GM18498 (cell line): ENCODE measurements around the gene SPAG8.

Source experiments
- ATAC-seq: cut with Tn5 transposase; IDR thresholded peaks from one replicate; pipeline ENCODE4 v1.9.1; 2021; ENCODE audit warnings: mild to moderate bottlenecking, moderate library complexity; ENCODE audit not compliant: unreplicated experiment

The SPAG8 gene

DNA sequence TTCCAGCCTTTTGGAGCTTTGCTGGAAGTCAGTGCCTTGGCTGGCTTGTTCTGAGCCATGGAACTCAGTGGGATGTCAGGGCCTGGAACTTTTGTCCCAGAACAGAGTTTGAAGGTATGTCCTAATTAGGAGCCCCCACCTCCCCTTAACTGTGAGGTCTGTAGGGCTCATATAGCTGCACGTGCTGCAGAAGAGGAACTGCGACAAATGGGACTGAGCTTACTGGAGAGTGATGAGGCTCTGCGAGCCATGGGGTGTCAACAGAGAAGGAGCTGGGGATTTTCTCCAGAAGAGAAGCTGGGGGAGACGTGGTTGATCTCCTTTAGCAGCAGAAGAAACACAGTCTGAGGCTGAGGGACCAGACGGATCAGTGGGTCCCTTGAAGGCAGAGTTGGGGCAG is 27.9 kb upstream of the SPAG8 start:
- no peak for ATAC-seq

DNA sequence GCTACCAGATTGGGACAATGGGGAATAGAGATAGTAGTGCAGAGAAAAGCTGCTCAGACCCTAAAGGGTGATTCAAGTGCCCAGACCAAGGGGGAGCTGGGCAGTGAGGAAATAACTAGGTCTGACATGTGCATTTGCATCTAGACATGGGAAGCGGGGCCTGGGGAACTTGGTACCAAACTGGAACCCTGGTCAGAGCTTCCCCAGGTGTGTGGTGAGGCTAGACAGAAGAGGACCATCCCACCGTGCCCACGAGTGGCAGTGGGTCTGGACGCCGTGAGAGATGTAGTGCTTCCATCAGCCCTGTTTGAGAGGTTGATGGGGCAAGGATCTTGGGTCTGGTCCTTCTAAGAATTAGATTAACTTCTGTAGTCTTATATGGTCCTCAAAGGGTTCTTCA is 24.5 kb upstream of the SPAG8 start:
- no peak for ATAC-seq

DNA sequence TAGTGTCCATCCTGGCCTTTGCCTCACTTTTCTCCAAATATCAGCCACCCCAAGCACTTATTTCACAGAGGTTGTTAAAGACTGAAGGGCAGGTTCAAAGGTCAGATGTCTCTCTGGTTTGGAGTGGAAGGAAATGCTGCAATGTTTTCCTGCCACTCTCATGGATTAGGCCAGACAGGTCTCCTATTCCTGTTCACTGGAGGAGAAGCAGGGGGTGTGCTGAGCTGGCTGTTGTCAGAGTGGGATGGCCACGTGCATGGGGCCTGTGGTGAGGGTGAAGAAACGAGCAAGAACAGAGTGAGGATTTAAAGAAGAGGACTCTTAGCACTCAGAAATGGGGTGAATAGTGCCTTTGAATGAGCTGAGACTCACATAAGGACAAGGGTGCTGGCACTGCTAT is 23.7 kb upstream of the SPAG8 start:
- ATAC-seq = no peak

DNA sequence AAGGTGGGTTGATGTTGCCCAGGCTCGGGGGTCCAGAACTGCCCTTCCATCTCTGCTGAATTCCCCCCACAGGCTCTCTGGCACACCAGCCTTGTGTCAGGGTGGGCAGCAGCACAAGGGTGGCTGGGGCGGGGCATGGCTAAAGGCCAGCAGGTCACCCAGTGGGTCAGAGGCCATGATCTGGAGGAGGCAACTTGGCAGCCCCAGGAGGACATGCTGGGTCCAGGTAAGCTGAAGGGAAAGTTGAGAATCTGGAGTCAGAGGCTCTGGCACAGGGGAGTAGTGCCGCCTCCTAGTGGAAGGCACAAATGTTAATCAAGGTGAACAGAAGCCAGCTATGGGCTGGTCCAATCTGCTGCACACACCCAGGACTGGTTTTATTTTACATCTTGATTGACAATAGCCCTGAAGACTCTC is 23.2 kb upstream of the SPAG8 start:
- no peak for ATAC-seq

DNA sequence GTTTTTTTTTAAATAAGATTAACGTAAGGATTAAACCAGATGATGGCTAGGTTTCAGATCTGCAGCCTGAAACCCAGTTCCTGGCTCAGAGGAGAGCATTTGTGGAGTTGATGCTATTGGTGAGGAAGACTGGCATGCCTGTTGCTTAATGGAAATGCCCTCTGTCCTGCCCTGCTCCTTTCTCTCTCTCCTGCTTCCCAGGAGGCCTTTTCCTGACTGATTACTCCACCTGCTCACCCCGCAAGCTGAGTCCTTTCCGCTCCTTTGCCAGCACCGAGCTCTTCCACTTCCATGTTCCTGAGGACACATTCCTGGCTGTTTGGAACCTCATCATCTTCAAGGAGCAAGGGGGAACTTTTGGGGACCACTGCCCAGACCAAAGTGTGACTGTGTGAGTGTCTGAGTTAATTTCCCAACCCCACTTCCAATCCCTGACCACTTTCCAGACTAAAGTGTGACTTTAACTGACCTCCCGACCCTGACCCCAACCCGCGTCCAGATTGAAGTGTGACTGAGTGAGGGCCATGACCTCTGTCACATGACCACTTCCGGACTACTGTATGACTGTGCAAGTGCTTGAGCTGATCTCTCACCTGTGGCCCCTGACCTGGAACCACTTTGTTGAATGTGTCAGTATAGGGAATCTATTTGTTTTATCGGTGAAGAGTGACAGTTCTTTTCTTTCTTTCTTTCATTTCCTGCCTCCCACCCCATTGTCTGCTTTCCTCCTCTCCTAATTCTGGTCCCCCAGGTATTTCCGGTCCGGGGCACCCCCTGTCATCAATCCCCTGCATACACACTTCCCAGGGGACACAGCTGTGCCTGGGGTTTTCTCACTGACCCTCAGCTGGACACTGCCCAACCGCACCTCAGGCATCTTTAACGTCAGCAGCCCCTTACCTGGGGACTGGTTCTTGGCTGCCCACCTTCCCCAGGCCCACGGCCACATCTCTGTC is 22.5 kb upstream of the SPAG8 start:
- no peak for ATAC-seq

DNA sequence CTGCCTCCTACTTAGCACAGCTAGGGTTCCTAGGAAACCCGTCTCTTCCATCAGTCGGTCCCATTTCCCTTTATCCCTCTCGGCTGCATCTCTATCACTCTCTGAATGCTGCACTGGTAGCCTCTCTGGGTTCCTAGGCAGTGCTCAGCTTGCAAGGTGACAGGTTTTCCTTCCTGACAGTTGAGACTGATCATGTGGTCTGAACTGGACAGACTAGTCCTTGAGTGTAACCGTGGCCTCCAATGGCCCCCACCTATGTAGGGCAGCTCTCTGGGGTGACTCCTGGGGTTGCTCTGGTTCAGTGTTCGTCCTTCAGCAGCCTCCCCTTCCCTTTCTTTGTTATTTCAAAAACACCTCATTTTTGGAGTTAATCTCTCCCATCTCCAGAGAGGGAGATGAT is 20.8 kb upstream of the SPAG8 start:
- no peak for ATAC-seq

DNA sequence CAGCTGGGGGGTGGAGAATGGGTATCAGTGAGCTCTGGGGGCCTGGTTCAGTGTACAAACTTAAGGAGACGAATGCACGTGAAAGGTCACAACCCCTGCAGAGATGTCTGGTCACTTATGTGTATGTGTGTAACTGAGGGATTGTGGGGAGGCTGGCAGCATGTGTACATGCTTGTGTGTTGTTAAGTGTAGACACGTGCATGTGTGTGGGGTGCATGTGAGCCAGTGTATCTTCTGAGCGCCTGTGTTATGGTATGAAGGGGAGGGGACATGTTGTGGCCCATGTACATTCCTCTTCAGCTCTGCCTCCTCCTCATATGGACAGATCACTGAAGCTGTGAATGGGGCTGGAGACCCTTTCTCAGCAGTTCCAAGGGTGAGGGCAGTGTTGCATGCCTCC is 19.0 kb upstream of the SPAG8 start:
- no peak for ATAC-seq

DNA sequence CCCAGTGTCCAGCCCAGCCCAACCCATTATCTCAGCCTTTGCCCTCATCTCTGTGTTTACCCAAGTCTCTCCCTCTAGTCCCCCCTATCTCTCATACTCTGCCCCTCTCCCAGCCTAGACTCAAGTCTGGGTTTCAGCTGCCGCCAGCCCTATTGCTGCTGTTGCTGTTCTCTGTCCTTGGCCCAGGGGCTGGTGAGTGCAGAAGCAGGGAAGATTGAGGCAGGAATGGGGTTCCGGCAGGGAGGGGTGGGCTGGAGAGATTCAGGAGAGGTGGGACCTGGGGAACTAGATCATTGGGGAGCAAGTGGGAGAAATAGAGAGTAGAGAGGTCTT is 17.7 kb upstream of the SPAG8 start:
- no peak for ATAC-seq

DNA sequence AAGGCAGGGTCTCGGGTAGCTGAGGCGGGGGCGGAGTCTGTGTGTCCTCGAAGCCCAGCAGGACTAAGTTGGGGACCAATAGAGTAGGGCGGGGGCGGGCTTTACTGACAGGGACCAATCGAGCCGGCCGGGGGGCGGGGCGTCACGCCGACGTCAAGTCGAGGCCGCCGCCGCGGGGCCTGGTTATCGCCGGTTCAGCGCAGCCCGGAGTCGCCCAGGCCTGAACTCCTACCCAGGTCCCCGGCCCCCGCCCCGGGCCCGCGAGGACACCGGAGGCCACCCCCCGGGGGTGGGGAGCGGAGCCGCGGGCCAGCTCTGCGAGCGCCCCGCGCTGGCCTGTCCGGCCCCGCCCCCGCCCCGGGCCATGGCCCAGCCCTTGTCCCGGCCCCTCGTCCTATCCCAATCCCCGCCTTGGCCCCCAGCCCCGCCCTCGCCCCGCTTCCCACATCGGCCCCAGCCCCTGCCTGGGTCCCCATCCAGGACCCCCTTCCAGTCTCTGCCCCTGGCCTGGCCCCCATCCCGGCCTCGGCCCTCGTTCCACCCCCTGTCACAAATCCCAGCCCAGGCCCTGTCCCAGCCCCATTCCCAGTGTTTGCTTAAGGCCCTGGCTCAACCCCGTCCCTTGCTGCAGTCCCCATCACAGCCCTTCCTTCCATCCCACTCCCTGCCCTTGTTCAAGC is 17.2 kb upstream of the SPAG8 start, which contains the start of gene TMEM8B:
TMEM8B (plus strand) TSS at position 145 of the 680 bp plus-strand sequence; CDS start at position 365, 220 bp downstream.
- ATAC-seq = peak; percentile 77

DNA sequence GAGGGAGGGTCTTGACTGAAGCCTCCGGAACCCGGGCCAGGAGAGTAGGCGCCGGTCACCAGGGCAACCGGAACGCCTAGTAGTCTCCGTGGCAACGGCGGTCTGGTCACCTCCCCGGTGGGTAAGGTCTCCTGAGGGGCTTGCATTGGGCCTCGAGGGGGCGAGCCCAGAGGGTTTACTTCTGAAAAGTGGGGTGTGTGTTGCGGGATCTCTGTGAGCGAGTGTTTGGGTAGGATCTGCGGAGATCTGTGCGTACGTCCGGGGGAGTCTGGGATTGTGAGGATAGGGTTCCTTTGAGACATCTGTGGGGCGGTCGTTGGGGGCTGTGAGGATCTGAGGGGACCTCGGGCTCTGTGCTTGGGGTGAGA is 16.6 kb upstream of the SPAG8 start, which contains the start of gene FAM221B:
FAM221B (minus strand) TSS at position 17 of the 368 bp plus-strand sequence. CDS start 2,571 bp downstream, outside the sequence.
- ATAC-seq = peak; percentile 3

DNA sequence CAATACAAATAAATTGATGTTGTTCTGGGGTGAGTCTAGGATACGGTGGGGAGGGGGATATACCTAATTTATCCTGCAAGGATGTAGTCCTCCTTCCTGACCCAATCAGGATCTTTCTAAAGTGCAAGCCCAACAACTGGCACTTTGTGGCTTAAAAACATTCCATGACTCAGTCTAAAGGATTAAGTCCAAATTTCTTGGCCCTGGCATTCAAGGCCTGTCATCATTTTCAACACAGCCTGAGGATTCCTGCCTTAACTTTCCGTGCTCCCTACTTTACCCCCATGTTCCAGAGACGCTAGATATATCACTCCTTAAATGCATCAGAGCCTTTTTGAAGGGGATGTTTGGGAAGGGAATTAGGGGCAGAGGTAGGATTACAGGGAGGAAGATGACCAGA is 15.4 kb upstream of the SPAG8 start:
- no peak for ATAC-seq

DNA sequence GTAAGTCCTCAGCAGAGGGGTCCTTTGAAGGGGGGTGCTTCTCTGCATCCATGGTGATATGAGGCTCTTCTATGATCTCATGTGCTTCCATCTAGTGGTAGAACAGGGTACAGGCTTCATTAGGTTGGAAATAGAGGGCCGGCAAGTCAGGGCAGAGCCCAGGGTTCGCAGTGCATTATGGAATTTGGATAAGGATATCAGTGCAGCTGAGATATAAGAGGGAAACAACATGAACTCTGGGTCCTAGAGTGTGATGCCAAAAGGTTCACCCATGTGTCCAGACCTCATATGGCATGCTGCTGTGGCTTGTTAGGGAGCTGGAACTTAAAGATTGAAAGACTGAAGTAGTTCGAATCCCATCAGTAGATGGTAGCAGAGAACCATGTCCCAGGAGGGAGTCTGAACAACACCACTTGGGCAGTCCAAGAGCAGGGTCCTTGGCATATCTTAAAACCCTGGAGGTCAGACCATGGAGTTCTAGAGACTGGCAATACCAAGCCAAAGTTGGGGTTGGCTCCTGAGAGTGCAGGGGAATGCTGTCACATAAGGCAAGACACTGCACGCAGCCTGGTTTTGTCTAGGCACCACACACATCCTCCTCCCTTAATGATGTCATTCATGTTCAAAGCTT is 14.1 kb upstream of the SPAG8 start:
- peak; percentile 57 for ATAC-seq

DNA sequence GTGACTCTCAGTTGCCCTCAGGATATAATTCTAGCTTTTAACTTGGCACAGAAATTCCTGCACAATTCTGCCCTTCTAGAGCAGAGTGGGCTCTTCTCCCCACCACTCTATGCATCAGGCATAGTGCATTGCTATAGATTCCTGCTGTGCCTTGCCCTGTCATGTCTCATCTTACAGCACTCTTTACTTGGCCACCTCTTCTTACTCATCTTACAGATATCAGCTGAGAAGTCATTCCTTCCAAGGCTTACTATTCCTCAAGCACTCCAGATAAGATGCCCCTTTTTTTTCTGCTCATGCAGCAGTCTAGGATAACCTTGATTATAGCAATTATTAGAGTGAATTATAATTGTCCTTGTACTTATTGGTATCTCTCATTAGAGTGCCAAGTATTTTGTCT is 10.9 kb upstream of the SPAG8 start:
- no peak for ATAC-seq

DNA sequence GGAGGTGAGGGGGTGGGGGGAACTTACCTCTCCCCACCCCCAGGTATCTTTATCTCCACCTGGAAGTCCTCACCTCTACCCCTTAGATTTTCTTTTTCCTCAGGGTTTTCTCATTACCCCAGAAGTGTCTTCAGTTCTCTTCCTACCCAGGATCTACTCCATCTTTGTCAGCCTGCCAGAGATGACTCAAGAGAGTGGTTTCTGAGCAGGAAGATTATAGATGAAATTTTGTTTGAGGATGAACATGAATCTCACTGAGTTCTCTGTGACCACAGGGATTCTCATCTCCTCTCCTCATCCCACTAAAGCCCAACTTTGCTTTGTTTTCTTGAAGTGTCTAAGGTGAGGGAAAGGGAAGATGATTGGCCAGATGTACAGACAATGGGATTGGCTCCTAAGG is 8.0 kb upstream of the SPAG8 start:
- ATAC-seq = no peak

DNA sequence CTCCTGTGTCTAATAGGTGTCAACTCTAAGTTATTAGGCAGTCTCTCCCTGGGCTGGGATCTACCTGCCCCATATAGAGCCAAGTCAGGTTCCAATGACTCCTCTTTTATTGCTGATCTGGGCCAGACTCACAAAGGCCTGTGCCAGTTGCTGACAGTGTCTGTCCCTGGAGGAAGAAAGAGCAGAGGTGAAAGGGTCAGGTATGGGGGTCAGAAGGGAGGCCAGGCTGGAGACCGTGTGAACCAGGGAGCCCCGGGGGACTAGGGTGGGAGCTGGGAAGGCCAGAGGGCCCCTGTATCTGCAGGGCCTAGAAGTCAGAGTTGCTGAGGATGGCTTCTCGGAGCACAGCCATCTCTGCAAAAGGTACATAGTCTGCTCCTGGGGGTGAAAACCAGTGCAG is 6.3 kb upstream of the SPAG8 start:
- ATAC-seq = no peak

DNA sequence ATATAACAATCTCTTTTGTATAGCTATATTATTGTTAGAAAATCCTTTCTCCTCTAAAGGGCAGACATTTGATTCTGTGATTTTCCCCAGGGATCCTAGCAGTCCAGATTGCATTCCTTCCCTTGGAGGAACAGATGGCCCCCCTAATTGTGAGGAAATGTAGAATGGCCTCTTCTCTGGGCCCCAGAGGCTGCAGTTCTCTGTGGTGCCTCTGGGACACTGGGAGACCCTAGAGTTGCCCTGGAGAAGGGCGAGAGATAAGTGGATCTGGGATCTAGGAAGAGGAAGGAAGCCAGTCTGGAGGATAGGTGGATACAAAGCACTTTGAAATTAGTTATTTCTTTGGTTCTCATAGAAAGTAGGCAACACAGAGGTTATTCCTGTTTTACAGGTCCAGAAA is 4.6 kb upstream of the SPAG8 start:
- no peak for ATAC-seq

DNA sequence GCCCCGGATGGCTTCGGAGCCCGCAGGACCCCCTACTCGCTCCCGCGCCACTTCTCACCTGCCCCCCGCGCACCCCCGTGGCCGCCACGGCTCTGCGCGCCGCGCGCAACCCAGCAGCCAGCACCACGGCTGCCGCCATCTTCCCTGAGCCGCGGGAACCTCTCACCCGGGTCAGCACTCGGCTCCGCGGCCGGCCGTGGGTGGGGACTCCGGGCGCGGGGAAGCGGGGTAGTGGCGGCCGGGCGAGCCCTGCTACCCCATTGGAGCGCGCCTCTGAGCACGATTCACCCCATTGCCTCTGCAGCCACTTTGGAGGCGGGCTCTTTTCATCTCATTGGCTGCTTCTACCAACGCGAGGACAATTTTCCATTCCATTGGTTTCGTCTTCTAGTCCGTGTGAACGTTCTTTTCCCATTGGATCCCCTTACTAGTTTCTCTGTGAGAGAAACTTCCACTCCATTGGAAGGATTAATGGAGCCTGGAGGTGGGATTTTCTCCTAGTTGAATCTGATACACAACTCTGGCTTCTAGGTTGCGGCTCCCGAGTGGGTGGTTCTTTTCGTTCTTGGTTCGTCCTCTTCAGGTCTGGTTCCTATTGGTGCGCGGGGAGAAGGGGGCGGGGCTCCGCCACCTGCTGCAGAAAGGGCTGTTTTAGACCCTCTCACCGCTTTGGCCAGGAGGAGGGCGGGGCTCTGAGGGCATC is 2.9 kb upstream of the SPAG8 start, which contains the start of gene HINT2:
HINT2 (minus strand) TSS at position 202 of the 703 bp plus-strand sequence; CDS start at position 139, 63 bp downstream.
- peak; percentile 74 for ATAC-seq

DNA sequence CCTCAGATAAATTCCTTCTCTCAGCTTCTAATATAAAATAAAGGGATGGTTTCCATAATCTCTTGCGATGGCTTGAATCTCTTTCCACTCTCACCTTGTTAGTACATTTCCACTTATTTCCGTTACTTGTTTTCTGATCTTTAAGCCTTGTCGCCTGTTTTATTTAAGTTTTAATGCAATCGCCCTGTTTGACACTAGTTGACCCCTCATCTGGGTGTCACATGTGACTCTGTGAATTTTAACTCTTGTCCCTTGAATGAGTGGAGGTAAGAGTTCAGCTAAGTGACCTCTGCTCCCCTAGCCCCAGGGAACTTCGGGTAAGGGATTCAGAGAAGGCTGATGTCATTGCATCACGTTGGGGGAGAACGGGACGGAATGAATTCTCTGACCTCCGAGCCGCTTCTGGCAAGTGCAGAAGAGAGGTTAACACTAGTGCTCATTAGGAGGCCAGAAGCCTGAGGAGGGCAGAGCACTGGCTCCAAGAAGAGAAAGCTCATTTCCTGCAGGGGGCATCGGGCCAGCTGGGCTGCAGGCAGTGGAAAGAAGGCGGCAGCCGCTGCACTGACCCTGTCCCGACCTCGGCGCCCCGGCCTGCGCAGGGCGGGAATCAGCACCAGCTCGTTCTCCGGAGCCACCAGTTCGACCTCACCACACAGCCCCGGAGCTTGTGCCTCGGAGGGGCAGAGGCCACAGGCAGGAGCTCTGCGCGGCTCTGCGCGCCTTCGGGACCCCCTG is 2.2 kb upstream of the SPAG8 start:
- peak; percentile 28 for ATAC-seq

DNA sequence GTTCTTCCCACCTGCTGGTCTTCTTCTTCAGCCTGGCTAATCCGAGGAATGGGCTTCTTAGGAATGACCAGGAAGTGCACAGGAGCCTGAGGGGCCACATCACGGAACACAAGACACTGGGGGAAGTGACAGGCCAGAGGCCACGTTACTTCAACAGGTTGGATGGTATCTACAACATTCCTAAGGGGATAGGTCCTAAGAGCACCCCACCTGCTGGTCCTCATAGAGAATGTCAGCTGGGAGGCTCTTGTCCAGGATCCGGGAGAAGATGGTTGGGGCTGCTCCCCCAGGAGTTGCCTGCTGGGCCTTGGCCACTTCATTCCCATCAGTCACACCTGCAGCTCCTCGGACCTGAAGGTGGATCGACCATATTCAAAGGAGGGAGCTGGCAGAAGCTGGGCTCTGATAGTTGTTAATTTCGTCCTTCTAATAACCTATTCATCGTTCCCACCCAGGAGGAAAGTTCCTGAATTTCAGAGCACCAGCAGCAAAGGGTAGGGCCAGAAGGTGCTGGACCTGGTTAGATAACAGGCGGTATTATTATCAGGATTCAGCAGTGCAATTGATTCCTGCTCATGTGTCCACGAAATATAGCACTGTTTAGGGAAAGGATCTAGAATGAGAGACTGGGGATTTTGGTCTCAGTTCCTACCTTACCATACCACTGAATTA is 1.5 kb upstream of the SPAG8 start:
- ATAC-seq = no peak
